Glomerular endothelial cell (primary cell): ENCODE measurements around the gene METTL8. TPM values are rescaled to one million over a fixed set of nuclear protein-coding genes. Genes with fewer than 3 reads are reported as not detected.

ENCODE experiments used
- DNase-seq: peaks from one replicate; pipeline ENCODE4 v3.0.0-alpha.2; 2011; ENCODE audit warnings: low read depth, low spot score; ENCODE audit errors: extremely low read depth
- total RNA-seq: library from RNA; depleted of rRNA; stranded (reverse); fragments of >200 nt; gene quantifications from 2 replicates; pipeline ENCODE4 v1.2.3, GENCODE V29; 2015

The METTL8 gene
- total RNA-seq, result 17.2 and 36.3 TPM in 2 replicates

GRCh38 chr2:171433763-171434012, at the start of gene METTL8:
TSS of gene METTL8 (minus strand) at chr2:171433990. CDS start at chr2:171392185, 41,805 bp downstream.
- DNase-seq, result no peak

- no peak for DNase-seq
These were observed 49.1 kb upstream of the METTL8 start for GRCh38 chr2:171482877-171483276.

GRCh38 chr2:171482308-171482707, 48.5 kb upstream of the METTL8 start:
- no peak for DNase-seq

GRCh38 chr2:171480908-171481307, 47.1 kb upstream of the METTL8 start:
- DNase-seq, result no peak

GRCh38 chr2:171479154-171479814, 45.5 kb upstream of the METTL8 start:
- DNase-seq, result no peak

- no peak for DNase-seq
These were observed 44.6 kb upstream of the METTL8 start for GRCh38 chr2:171478345-171478744.

- no peak for DNase-seq
These were observed 42.2 kb upstream of the METTL8 start for GRCh38 chr2:171475979-171476378.

- DNase-seq, result no peak
These were observed 36.3 kb upstream of the METTL8 start for GRCh38 chr2:171470129-171470528.

- no peak for DNase-seq
These were observed 35.4 kb upstream of the METTL8 start for GRCh38 chr2:171469176-171469575.

GRCh38 chr2:171460537-171460936, 26.7 kb upstream of the METTL8 start:
- no peak for DNase-seq

GRCh38 chr2:171459498-171459897, 25.7 kb upstream of the METTL8 start:
- no peak for DNase-seq

GRCh38 chr2:171452773-171453172, 19.0 kb upstream of the METTL8 start:
- no peak for DNase-seq

- DNase-seq, result no peak
These were observed 17.3 kb upstream of the METTL8 start for GRCh38 chr2:171451074-171451473.

- no peak for DNase-seq
These were observed 13.9 kb upstream of the METTL8 start for GRCh38 chr2:171447675-171448074.

GRCh38 chr2:171441470-171441869, 7.7 kb upstream of the METTL8 start:
- DNase-seq, result no peak

- DNase-seq, result no peak
These were observed 2.5 kb upstream of the METTL8 start for GRCh38 chr2:171436307-171436706.

- no peak for DNase-seq
These were observed 511 bp upstream of the METTL8 start, which contains the start of gene DCAF17 for GRCh38 chr2:171434013-171434989. TSS of gene DCAF17 (plus strand) at chr2:171434226. CDS start at chr2:171434578, 352 bp downstream.

GRCh38 chr2:171432969-171433762, 624 bp downstream of the METTL8 start:
- DNase-seq, result no peak

- DNase-seq, result no peak
These were observed 1.4 kb downstream of the METTL8 start for GRCh38 chr2:171432206-171432968.

- no peak for DNase-seq
These were observed 2.1 kb downstream of the METTL8 start for GRCh38 chr2:171431677-171432167.
